NCI-H748 (cell line): ENCODE measurements around the gene PRICKLE2.

Experiments used
- DNase-seq: peaks from one replicate; lab custom pipeline; 2025; ENCODE audit not compliant: unreplicated experiment; lab: John Stamatoyannopoulos, UW

Gene PRICKLE2

GRCh38 chr3:64134882-64135281, 90.4 kb downstream of the PRICKLE2 start:
- DNase-seq = no peak

- DNase-seq = no peak
Observed at GRCh38 chr3:64133987-64134386, 91.3 kb downstream of the PRICKLE2 start.

DNA sequence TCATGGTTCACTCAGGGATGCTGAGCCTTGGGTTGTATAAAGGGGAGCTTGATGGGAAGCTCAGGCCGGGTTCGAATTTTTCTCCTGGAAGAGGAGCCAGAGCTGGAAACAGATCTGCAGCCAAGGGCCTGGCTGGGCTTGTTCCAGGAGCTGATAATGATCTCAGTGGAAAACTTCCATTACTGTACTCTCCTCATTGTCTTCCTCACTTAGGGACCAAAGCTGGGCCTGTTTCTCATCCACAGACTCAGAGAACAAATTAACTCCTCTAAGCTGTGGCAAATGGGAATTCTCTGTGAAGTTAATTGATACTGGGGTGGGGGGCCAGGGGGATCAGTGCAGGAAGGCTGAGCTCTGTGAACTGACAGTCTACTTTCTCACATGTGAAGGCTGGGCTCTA, 92.0 kb downstream of the PRICKLE2 start:
- DNase-seq = no peak

- DNase-seq = no peak
Observed at GRCh38 chr3:64131725-64132469, 93.4 kb downstream of the PRICKLE2 start.

DNA sequence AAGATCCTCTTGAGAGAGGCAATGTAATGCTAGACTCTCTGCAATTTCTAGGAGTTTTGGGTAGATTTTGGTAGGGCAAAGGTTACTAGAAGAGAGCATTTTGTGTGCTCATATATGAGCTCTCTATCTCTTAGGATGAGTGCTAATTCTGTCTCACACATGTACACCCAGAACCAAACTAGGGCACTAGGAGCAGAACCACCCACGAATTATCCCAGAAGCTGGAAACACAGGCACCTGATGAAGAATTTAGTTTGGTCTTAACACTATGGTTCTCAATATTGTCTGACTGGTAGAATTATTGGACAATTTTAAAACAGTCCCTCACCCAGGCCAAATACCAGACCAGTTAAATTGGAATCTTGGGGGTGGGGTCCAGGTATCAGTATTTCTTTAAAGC, 94.8 kb downstream of the PRICKLE2 start:
- DNase-seq = no peak

- no peak for DNase-seq
Observed at GRCh38 chr3:64129581-64129980, 95.7 kb downstream of the PRICKLE2 start.

- no peak for DNase-seq
Observed at GRCh38 chr3:64129106-64129505, 96.2 kb downstream of the PRICKLE2 start.

- no peak for DNase-seq
Observed at GRCh38 chr3:64125561-64125960, 99.7 kb downstream of the PRICKLE2 start.

DNA sequence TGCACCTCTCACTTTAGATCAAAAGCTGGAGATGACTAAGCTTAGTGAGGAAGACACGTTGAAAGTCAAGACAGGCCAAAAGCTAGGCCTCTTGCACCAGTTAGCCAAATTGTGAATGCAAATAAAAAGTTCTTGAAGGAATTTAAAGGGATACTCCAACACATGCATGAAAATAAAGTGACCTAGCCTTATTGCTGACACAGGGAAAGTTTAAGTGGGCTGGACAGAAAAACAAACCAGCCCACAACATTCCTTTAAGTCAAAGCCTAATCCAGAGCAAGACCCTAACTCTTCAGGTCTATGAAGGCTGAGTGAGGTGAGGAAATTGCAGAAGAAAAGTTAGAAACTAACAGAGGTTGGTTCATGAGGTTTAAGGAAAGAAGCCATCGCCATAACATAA, 101.3 kb downstream of the PRICKLE2 start:
- no peak for DNase-seq

GRCh38 chr3:64122476-64122875, 102.8 kb downstream of the PRICKLE2 start:
- no peak for DNase-seq

DNA sequence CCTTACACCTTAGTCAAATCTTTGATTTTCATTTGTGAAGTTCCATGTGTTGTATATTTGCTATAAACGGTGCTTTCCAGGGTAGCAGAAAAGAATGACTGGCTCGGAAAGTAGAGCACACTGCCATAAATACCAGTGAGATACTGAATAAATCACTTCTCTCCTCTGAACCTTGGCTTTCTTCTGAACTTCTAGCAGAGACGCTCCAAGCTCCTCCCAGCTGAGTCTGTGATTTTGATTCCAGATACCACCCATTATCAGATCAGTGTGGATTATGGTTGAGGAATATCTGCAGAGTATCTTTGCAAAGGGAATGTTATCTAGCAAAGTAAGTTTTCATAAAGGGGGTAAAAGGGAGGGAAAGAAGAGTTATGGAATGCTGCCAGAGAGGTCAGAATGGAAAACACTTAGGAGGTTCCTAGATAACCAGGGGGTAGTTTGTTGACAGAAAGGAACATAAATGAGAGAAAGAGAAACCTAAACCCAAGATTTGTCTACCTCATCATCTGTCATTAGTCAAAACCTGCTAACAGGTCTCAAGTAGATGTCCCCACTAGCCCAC, 103.4 kb downstream of the PRICKLE2 start:
- DNase-seq = no peak

DNA sequence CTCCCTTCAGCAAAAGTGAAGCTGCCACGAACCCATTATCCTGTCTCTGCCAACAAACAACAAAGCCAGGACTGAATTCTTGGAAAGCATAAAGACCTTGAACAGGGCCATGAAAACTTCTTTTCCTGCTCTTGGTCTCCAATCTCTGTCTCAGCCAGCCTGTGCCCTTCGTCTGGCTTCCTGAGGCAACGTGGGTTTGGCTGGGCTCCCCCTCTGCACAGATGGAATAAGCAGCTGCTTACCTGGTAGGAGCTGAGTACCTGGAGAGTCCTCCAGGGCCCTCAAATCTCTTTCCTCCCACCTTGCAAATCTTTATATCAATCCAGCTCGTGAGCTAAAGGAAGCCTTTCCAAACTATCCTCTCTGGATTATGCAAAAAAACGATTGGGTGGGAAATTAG, 104.4 kb downstream of the PRICKLE2 start:
- no peak for DNase-seq

DNA sequence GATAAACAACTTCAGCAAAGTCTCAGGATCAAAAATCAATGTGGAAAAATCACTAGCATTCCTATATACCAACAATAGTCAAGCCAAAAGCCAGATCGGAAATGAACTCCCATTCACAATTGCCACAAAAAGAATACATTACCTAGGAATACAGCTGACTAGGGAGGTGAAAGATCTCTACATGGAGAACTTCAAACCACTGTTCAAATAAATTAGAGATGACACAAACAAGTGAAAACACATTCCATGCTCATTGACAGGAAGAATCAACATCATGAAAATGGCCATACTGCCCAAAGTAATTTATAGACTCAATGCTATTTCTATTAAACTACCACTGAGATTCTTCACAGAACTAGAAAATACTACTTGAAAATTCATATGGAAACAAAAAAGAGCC, 107.8 kb downstream of the PRICKLE2 start:
- DNase-seq = no peak

- no peak for DNase-seq
Observed at GRCh38 chr3:64114651-64115050, 110.6 kb downstream of the PRICKLE2 start.

DNA sequence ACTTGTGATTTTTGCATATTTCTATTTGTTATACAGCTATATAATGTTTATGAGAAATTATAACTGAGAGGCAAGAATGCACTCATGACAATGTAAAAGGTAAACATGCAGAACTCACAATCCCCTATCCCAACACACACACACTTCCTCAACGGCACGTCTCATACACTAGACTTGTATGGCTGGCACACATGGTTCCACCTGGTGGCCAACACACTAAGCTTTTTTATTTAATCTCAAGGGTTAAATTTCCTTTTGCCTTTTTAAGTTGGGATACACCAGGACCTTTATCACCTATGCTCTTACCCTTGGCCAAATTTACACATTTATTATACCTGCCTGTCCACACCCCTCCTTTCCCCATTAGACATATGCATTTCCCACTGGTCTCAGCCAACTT, 113.4 kb downstream of the PRICKLE2 start:
- DNase-seq = no peak

DNA sequence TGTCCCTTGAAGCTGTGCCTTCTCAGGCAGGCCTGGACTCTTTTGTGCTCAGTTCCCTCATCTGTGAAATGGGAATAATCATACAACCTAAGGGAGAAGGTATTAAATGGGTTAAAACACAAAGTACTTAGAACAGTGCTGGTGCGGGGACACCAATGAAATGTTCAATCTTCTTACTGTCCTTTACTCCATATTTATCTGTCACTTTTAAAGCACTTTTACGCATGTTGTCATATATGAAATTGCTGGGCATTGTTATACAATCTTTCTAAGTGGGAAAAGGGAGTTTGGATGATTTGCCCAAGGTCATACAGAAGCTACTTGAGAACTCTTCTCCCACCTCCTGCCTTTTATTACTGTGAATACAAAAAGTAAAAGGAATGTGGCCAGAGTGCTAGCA, 114.2 kb downstream of the PRICKLE2 start:
- DNase-seq = no peak

DNA sequence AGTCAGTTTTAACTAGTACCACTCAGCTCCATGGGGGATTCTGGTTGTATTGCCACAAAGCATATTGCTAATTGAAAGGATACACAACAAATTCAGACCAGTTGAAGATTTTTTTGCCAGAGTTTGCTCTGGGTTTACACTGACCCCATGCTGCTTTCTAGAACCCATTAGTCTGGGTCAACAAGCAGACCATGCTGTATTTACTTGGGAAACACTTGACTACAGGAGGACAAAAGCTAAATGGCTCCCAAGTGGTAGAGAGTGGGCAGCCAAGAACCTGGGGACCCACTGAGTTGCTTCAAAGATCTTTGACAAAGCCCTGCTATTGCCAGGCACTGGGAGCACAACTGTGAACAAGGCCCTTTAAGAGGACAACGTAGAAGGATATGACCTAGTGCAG, 115.2 kb downstream of the PRICKLE2 start:
- DNase-seq = peak; percentile 27

- peak; percentile 20 for DNase-seq
Observed at GRCh38 chr3:64109438-64109837, 115.8 kb downstream of the PRICKLE2 start.

DNA sequence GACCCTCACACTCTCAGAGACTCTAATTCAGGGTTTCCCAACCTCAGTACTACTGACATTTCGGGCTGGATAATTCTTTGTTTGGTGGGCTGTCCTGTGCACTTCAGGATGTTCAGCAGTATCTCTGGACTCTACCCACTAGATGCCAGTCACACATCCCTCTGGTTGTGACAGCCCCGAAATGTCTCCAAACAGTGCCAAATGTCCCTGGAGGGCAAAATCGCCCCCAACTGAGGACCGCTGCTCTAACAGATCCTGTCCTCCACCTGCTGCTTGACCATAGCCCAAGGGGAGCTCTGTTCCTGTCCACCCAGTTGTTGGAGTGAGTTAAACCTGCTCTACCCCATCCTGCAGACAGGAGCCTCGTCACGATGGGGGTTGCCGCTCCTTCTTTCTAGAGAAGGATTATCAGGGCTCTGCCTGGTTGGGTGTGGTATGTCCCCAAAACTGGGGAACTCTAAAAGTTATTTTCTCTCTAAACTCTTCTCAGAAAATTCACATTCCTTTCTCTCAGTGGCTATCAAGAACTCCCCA, 116.4 kb downstream of the PRICKLE2 start:
- no peak for DNase-seq

DNA sequence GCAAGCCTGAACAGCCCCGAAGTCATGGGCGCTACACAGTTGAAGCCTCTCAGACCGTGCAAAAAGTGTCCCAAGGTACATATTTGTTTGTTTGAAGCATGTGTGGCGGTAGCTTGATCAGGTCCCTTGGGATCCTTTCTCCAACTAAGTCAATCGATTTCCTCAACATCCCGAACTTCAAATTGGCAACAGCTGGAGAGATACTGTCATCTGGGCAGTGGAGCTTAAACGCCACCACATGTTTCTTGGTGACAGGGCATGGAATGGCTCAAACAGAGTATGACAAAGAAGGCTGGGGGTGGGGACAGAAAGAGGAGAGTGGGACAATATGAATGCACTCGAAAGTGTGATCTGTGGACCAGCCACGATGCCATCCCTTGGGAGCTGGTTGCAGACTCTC, 117.0 kb downstream of the PRICKLE2 start:
- DNase-seq = peak; percentile 7

DNA sequence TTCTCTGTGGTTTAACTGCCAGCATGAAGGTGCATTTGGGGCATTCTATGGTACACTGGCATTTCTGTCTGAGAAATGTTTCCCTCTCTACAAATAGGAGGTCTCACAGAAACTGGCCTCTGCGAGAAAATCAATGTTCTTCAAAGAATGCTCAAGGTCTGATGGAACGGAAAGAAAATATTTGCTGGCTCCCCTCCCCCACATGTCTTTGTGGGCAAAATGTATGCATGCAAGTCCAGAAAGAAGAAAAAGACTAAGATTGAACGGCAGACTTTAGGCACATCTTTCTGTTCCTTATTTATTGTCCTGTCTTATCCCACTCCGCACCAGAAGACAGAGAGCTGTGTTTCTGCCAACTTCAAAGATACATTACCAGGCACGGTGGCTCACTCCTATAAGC, 118.1 kb downstream of the PRICKLE2 start:
- no peak for DNase-seq

- DNase-seq = no peak
Observed at GRCh38 chr3:64105816-64106215, 119.5 kb downstream of the PRICKLE2 start.

- DNase-seq = no peak
Observed at GRCh38 chr3:64104691-64105111, 120.6 kb downstream of the PRICKLE2 start.
